PC-9 (cell line): ENCODE data around the gene NVL. TPM values are rescaled to one million over a fixed set of nuclear protein-coding genes. Genes with fewer than 3 reads are reported as not detected.

Source experiments
- BruUV-seq: library from RNA; stranded (reverse); fragments of 400-500 nt; replicated peaks from 2 replicates; lab custom pipeline; 2021; lab: Mats Ljungman, UMichigan
- CTCF ChIA-PET: fragments of 300-600 bp; sonication (Branson Sonifier 250); formaldehyde crosslinking; loops from one replicate; lab custom pipeline; 2022; ENCODE audit warnings: antibody characterized with exemption; lab: Charles Lee
- POLR2A ChIA-PET: fragments of 300-600 bp; sonication (Branson Sonifier 250); formaldehyde crosslinking; loops from one replicate; lab custom pipeline; 2022; ENCODE audit warnings: antibody characterized with exemption; ENCODE audit not compliant: unreplicated experiment; lab: Charles Lee
- DNase-seq, 2 experiments: peaks; one replicate each; pipeline versions ENCODE4 v3.0.0 to v3.0.0-alpha.2; 2015 to 2022; ENCODE audit warnings: mixed read lengths in 1 of 2
- H2AFZ ChIP-seq: fragments of 200-600 bp; sonication (generic); 2 replicates; pipeline ENCODE4 v1.8.1; 2017; ENCODE audit warnings: antibody characterized with exemption
- H3F3A ChIP-seq: fragments of 200-600 bp; sonication (generic); 2 replicates; pipeline ENCODE4 v1.8.1; 2017; ENCODE audit warnings: antibody characterized with exemption, mild to moderate bottlenecking, low read depth; ENCODE audit not compliant: insufficient read depth
- H3K27ac ChIP-seq: fragments of 200-600 bp; sonication (generic); 2 replicates; pipeline ENCODE4 v1.6.1; 2016; ENCODE audit warnings: mixed run types
- H3K27me3 ChIP-seq: fragments of 200-600 bp; sonication (generic); 2 replicates; pipeline ENCODE4 v1.6.1; 2016; ENCODE audit warnings: low read depth, mixed run types; ENCODE audit not compliant: insufficient read depth
- H3K36me3 ChIP-seq: fragments of 200-600 bp; sonication (generic); 2 replicates; pipeline ENCODE4 v1.6.1; 2016; ENCODE audit warnings: low read depth, mixed run types
- H3K4me1 ChIP-seq: fragments of 200-600 bp; sonication (generic); replicated peaks from 2 replicates; pipeline ENCODE4 v1.6.1; 2016; ENCODE audit warnings: mixed run types; ENCODE audit not compliant: insufficient read depth
- H3K4me2 ChIP-seq: fragments of 200-600 bp; sonication (generic); 2 replicates; pipeline ENCODE4 v1.6.1; 2017; ENCODE audit warnings: mixed run types
- H3K4me3 ChIP-seq: fragments of 200-600 bp; sonication (generic); 2 replicates; pipeline ENCODE4 v1.6.1; 2016; ENCODE audit warnings: mixed run types
- H3K79me2 ChIP-seq: fragments of 200-600 bp; sonication (generic); 2 replicates; pipeline ENCODE4 v1.6.1; 2017; ENCODE audit warnings: low read depth, mixed run types
- H3K9me2 ChIP-seq: fragments of 200-600 bp; sonication (generic); 2 replicates; pipeline ENCODE4 v1.8.1; 2017; ENCODE audit warnings: mild to moderate bottlenecking; ENCODE audit not compliant: insufficient read depth
- H3K9me3 ChIP-seq: fragments of 200-600 bp; sonication (generic); 2 replicates; pipeline ENCODE4 v1.8.1; 2016; ENCODE audit warnings: low read depth; ENCODE audit not compliant: insufficient read depth
- H4K20me1 ChIP-seq: fragments of 200-600 bp; sonication (generic); 2 replicates; pipeline ENCODE4 v1.8.1; 2017; ENCODE audit not compliant: insufficient read depth
- EZH2 ChIP-seq: fragments of 200-600 bp; sonication (generic); IDR thresholded peaks from 2 replicates; pipeline ENCODE4 v1.8.0; 2017; ENCODE audit warnings: antibody characterized with exemption, low read depth
- intact Hi-C: fragments of 100-400 bp; cut with micrococcal nuclease; formaldehyde crosslinking; loops from one replicate; pipeline ENCODE4 v1.10.0; 2022; ENCODE audit not compliant: unreplicated experiment
- total RNA-seq: library from RNA; stranded (reverse); gene quantifications from 2 replicates; pipeline ENCODE4 v1.2.3, GENCODE V29; 2021
- TF ChIP-seq, protein P1 (sequence below): fragments of 200-600 bp; sonication (generic); conservative IDR thresholded peaks from 2 replicates; pipeline ENCODE4 v1.6.1; 2017; ENCODE audit warnings: mixed run types, antibody characterized with exemption, mild to moderate bottlenecking, moderate library complexity

The NVL gene
- total RNA-seq, 1 experiment from 2014 or later: 36.1 TPM

DNA sequence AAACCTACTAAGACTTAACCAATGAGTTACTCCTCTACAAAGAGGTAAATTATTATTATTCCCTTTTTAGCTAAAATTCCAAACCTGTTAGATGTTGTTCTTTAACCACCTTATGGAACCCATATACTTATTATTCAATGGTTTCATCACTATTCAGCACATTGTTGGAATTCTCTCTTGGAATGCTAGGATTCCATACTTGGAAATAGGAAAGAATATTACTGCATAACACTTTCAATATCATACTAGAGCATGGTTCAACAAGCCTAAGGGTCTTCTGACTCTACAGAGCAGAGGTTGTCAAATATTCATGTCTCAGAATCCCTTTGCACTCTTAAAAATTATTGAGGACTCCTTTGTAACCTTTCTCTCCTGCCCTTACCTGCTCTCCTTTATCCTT lies 77.5 kb downstream of the NVL start:
- no peaks in the 10 kb centered on the region for H4K20me1 ChIP-seq
- H3F3A ChIP-seq: peaks cover 3% of the 10 kb centered on the region; the same call in 1 of the 2 replicates
- no peaks in the 10 kb centered on the region for H3K9me2 ChIP-seq
- CTCF ChIA-PET: interaction anchor here (0.5 kb wide), 1 partner anchor 760 kb away, joined by 3 read pairs; no protein-coding TSS in a partner anchor
- no peak overlapping the region for H3K4me3 ChIP-seq
- no TSS peak for BruUV-seq
- H3K36me3 ChIP-seq: peaks cover 6% of the 10 kb centered on the region; the same call in 1 of the 2 replicates
- no peaks in the 10 kb centered on the region for H3K4me1 ChIP-seq
- H3K79me2 ChIP-seq: no peaks in the 10 kb centered on the region
- TF ChIP-seq, protein P1, sequence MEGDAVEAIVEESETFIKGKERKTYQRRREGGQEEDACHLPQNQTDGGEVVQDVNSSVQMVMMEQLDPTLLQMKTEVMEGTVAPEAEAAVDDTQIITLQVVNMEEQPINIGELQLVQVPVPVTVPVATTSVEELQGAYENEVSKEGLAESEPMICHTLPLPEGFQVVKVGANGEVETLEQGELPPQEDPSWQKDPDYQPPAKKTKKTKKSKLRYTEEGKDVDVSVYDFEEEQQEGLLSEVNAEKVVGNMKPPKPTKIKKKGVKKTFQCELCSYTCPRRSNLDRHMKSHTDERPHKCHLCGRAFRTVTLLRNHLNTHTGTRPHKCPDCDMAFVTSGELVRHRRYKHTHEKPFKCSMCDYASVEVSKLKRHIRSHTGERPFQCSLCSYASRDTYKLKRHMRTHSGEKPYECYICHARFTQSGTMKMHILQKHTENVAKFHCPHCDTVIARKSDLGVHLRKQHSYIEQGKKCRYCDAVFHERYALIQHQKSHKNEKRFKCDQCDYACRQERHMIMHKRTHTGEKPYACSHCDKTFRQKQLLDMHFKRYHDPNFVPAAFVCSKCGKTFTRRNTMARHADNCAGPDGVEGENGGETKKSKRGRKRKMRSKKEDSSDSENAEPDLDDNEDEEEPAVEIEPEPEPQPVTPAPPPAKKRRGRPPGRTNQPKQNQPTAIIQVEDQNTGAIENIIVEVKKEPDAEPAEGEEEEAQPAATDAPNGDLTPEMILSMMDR: no peak
- TF ChIP-seq EZH2: no peak
- H3K27me3 ChIP-seq: no peaks in the 10 kb centered on the region
- H3K9me3 ChIP-seq: no peaks in the 10 kb centered on the region
- no peak overlapping the region for H3K4me2 ChIP-seq
- POLR2A ChIA-PET: interaction anchor here (0.6 kb wide), 1 partner anchor 202 kb away, joined by 10 read pairs; no protein-coding TSS in a partner anchor
- no peak overlapping the region for H2AFZ ChIP-seq
- DNase-seq: no peak
- no peak overlapping the region for H3K27ac ChIP-seq
- intact Hi-C loops: no loop called here

DNA sequence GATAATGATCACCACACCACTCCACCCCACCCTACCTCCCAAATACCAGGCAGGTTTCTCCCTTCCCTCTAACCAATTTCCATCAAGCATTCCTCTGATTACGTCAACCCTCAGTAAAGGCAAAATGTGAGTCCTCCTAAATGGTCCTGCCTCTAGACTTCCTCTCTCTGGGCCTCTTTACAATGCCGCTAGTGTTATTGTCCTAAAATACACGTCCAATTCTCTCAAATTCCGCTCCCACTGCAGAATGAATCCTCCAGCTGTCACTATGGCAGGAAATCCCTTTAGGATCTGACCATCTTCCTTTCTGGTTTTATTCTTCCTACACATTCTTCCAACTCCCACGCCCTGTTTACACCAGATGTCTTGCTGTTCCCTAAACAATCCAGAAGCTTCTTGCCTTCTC lies 78.2 kb downstream of the NVL start:
- no peaks in the 10 kb centered on the region for H4K20me1 ChIP-seq
- no peaks in the 10 kb centered on the region for H3K9me3 ChIP-seq
- H3K4me3 ChIP-seq: no peak overlapping the region
- DNase-seq: no peak
- H3K27ac ChIP-seq: no peak overlapping the region
- ChIA-PET CTCF (interaction anchor here (0.5 kb wide), 1 partner anchor 761 kb away, joined by 3 read pairs; no protein-coding TSS in a partner anchor), POLR2A (no interaction called here)
- H3K27me3 ChIP-seq: no peaks in the 10 kb centered on the region
- H3K4me2 ChIP-seq: no peak overlapping the region
- no peaks in the 10 kb centered on the region for H3K9me2 ChIP-seq
- H3F3A ChIP-seq: peaks cover 3% of the 10 kb centered on the region; the same call in 1 of the 2 replicates
- no peaks in the 10 kb centered on the region for H3K4me1 ChIP-seq
- H2AFZ ChIP-seq: no peak overlapping the region
- H3K79me2 ChIP-seq: no peaks in the 10 kb centered on the region
- intact Hi-C loops: no loop called here
- BruUV-seq: no TSS peak
- TF ChIP-seq, protein P1: no peak
- no peak for TF ChIP-seq EZH2
- peaks cover 6% of the 10 kb centered on the region; the same call in 1 of the 2 replicates for H3K36me3 ChIP-seq

DNA sequence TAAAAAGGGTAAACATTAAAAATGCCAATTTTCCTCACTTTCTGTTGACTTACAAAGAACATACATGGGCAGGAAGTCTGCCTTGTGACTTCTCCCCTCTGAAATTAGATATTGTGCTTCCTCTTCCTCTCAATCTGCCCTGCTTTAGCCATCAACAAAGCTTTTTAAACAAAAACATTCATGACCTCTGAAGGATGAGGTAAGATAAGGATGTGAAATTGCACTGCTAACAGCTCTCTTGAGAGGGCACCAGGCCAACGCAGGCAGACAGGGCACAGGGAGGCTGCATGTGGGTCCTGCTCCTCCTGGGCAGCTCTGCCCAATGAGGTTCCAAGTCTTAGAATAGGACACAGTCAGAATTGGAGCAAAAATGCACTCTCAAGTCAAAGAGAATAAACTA lies 84.8 kb downstream of the NVL start:
- no peaks in the 10 kb centered on the region for H3K4me1 ChIP-seq
- intact Hi-C loops: no loop called here
- no peak overlapping the region for H3K4me2 ChIP-seq
- ChIA-PET POLR2A (no interaction called here), CTCF (no interaction called here)
- DNase-seq: no peak
- no peaks in the 10 kb centered on the region for H3K79me2 ChIP-seq
- peak overlapping the region; percentile 1; the same call in 1 of the 2 replicates for H3K27ac ChIP-seq
- H4K20me1 ChIP-seq: no peaks in the 10 kb centered on the region
- peaks cover 15% of the 10 kb centered on the region; the same call in 1 of the 2 replicates for H3K36me3 ChIP-seq
- no TSS peak for BruUV-seq
- TF ChIP-seq, protein P1: no peak
- TF ChIP-seq EZH2: no peak
- H3K9me2 ChIP-seq: no peaks in the 10 kb centered on the region
- no peaks in the 10 kb centered on the region for H3K27me3 ChIP-seq
- H2AFZ ChIP-seq: no peak overlapping the region
- no peak overlapping the region for H3K4me3 ChIP-seq
- H3F3A ChIP-seq: no peaks in the 10 kb centered on the region
- no peaks in the 10 kb centered on the region for H3K9me3 ChIP-seq
